ENCODE measurements around the gene LRRC15.

- TF ChIP-seq CTCF (IDR thresholded peaks at IDR 0.05) (no peak), EP300 (IDR thresholded peaks at IDR 0.05; ENCODE audit: low read depth) (no peak)
Measured at GRCh38 chr3:194379651-194380050, 10.1 kb upstream of the LRRC15 start.

Measured in transverse colon (tissue), 3 donors.